IPS-15b (cell line): ENCODE measurements around the gene LRIT3.

Experiments used
- H3K27me3 ChIP-seq: one replicate; pipeline ENCODE4 v1.6.1; 2013; ENCODE audit warnings: low read length; ENCODE audit not compliant: control insufficient read depth, insufficient read depth
- H3K36me3 ChIP-seq: one replicate; pipeline ENCODE4 v1.6.1; 2013; ENCODE audit warnings: low read length; ENCODE audit not compliant: control insufficient read depth, insufficient read depth
- H3K4me1 ChIP-seq: one replicate; pipeline ENCODE4 v1.6.1; 2013; ENCODE audit warnings: mild to moderate bottlenecking, low read length; ENCODE audit not compliant: control insufficient read depth, insufficient read depth
- H3K4me3 ChIP-seq: one replicate; pipeline ENCODE4 v1.5.1; 2013; ENCODE audit warnings: low read depth, low read length
- H3K9ac ChIP-seq: one replicate; pipeline ENCODE4 v1.6.1; 2013; ENCODE audit warnings: low read depth, mild to moderate bottlenecking, low read length
- H3K9me3 ChIP-seq: one replicate; pipeline ENCODE4 v1.6.1; 2013; ENCODE audit warnings: mild to moderate bottlenecking, low read length; ENCODE audit not compliant: control insufficient read depth, insufficient read depth

Gene LRIT3

DNA sequence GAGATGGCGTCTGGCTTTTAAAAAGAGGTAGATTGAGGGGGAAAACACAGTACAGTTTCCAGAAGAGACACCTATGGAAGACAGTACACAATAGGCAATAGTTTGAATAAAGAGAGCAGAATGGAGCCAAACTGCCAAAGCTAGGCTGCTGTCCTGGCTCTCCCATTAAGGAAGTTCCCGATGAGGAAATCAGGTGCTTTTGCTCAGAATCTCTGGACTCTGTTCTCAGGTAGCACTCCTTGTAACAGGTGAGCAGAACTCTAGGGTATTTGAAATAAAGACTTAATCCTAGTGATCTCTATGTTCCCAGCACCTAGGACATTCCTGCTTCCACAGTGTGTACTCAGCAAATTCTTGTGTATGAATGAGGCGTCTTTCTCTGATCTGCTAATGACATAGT is 66.4 kb downstream of the LRIT3 start:
- H3K9ac ChIP-seq, result no peak overlapping the region
- H3K36me3 ChIP-seq, result no peaks in the 10 kb centered on the region
- H3K4me1 ChIP-seq, result peaks cover 20% of the 10 kb centered on the region
- no peak overlapping the region for H3K4me3 ChIP-seq
- no peaks in the 10 kb centered on the region for H3K27me3 ChIP-seq
- no peaks in the 10 kb centered on the region for H3K9me3 ChIP-seq

DNA sequence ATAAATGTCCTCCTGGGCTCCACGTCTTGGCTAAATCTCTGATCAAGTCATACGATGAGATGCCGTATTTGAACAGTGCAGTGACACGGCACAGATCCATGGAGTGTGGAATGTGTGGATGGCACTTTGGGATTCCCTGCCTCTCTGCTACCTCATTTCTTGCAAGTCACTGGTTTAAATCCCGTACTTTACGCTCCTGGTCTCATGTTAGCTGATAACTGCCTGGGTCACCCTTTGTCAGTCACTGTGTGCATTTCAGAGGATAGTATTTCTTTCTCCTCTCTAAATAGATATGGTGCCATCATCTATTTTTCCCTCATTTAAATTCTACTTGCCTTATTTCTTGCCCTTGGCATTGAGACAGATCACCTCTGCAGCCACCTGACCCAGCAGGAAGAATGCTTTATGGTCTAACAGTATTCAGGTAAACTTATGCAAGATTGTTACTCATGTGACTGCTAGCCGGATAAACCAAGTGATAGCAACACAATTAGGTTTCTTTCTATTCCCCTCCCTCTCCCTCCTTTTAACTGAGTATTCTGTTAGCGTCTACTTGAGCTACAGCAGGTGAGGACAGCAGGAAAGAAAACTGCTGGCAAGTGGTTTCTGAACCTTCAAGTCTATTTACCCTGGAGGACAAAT is 67.6 kb downstream of the LRIT3 start:
- no peak overlapping the region for H3K4me3 ChIP-seq
- peaks cover 20% of the 10 kb centered on the region for H3K4me1 ChIP-seq
- no peaks in the 10 kb centered on the region for H3K9me3 ChIP-seq
- H3K36me3 ChIP-seq, result no peaks in the 10 kb centered on the region
- no peaks in the 10 kb centered on the region for H3K27me3 ChIP-seq
- no peak overlapping the region for H3K9ac ChIP-seq

- Histone ChIP-seq H3K4me3 (no peak overlapping the region), H3K36me3 (no peaks in the 10 kb centered on the region), H3K9me3 (no peaks in the 10 kb centered on the region), H3K27me3 (no peaks in the 10 kb centered on the region), H3K4me1 (peaks cover 20% of the 10 kb centered on the region), H3K9ac (no peak overlapping the region)
Measured at GRCh38 chr4:109916027-109916409, 68.1 kb downstream of the LRIT3 start.

DNA sequence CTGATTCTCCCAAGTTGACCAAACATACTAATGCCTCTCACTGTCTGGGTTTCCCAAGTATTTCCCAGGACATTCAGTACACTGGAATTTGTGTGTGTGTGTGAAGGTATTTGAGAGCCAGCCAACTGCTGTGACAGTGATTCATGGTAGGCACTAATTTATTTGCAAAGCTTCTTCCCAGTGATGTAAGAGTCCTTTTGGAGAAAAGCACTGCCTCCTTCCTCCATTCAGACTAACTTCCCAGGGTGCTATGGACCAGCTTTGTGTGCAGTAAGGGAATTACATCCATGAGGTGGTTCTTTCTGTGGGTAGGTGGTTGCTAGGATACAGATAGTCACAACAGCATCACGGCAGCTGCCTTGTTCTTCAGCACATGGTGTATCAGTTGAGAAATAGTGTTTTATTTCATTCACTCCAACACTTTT is 73.5 kb downstream of the LRIT3 start:
- H3K4me1 ChIP-seq, result no peaks in the 10 kb centered on the region
- no peaks in the 10 kb centered on the region for H3K27me3 ChIP-seq
- H3K9me3 ChIP-seq, result no peaks in the 10 kb centered on the region
- no peak overlapping the region for H3K4me3 ChIP-seq
- no peaks in the 10 kb centered on the region for H3K36me3 ChIP-seq
- no peak overlapping the region for H3K9ac ChIP-seq
